ENCODE measurements around the gene PRKAR1A.

PRKAR1A gene

DNA sequence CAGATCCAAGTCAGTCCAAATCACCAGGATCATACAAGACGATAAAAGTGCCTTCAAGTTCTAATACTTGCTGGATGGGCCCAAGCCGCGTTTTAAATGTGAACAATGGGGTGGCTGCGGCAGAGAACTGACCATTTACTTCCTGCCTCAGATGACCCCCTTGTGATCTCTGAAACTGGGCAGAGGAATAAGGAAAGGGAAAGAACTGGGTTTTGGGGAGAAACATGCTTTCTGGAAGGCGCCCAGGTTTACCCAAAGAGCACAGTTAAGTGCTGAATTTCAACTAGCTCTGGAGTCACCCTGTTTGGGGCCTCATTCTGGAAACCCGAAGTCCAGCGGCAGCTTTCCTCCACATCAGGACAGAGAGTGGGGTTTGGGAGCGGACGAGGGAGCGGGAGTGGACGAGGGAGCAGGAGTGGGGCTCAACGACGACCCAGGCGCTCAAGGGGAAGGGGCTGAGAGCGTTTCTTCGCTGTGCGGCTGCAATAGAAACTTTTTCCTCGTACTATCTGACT, 87.4 kb downstream of the PRKAR1A start:
- H3K79me2 ChIP-seq (ENCODE audit: insufficient read depth, low read depth) = no peaks in the 10 kb centered on the region
- no peak overlapping the region for H2AFZ ChIP-seq (ENCODE audit: low read depth)
- no peaks in the 10 kb centered on the region for H3K4me1 ChIP-seq (ENCODE audit: low read depth, poor library complexity, severe bottlenecking)
- H4K20me1 ChIP-seq (ENCODE audit: insufficient read depth) = no peaks in the 10 kb centered on the region
- no peak overlapping the region for H3K27ac ChIP-seq
- no peak overlapping the region for H3K9ac ChIP-seq
- H3K4me3 ChIP-seq (IDR thresholded peaks at IDR 0.05; ENCODE audit: insufficient read depth, low read depth, low read length) = no peak overlapping the region
- no peak overlapping the region for H3K4me2 ChIP-seq
- no peaks in the 10 kb centered on the region for H3K27me3 ChIP-seq (ENCODE audit: insufficient read depth, low read depth)
- H3K36me3 ChIP-seq (ENCODE audit: insufficient read depth) = no peaks in the 10 kb centered on the region
- TF ChIP-seq, protein P1, sequence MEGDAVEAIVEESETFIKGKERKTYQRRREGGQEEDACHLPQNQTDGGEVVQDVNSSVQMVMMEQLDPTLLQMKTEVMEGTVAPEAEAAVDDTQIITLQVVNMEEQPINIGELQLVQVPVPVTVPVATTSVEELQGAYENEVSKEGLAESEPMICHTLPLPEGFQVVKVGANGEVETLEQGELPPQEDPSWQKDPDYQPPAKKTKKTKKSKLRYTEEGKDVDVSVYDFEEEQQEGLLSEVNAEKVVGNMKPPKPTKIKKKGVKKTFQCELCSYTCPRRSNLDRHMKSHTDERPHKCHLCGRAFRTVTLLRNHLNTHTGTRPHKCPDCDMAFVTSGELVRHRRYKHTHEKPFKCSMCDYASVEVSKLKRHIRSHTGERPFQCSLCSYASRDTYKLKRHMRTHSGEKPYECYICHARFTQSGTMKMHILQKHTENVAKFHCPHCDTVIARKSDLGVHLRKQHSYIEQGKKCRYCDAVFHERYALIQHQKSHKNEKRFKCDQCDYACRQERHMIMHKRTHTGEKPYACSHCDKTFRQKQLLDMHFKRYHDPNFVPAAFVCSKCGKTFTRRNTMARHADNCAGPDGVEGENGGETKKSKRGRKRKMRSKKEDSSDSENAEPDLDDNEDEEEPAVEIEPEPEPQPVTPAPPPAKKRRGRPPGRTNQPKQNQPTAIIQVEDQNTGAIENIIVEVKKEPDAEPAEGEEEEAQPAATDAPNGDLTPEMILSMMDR (conservative IDR thresholded peaks at IDR 0.05; ENCODE audit: low read depth, low read length) = no peak

- Histone ChIP-seq H2AFZ (ENCODE audit: low read depth) (no peak overlapping the region), H3K27me3 (ENCODE audit: insufficient read depth, low read depth) (no peaks in the 10 kb centered on the region), H3K36me3 (ENCODE audit: insufficient read depth) (no peaks in the 10 kb centered on the region), H3K9ac (no peak overlapping the region), H3K4me1 (ENCODE audit: low read depth, poor library complexity, severe bottlenecking) (no peaks in the 10 kb centered on the region), H3K27ac (no peak overlapping the region), H3K4me3 (IDR thresholded peaks at IDR 0.05; ENCODE audit: insufficient read depth, low read depth, low read length) (no peak overlapping the region), H3K79me2 (ENCODE audit: insufficient read depth, low read depth) (no peaks in the 10 kb centered on the region), H4K20me1 (ENCODE audit: insufficient read depth) (no peaks in the 10 kb centered on the region), H3K4me2 (no peak overlapping the region)
- TF ChIP-seq, protein P1 (conservative IDR thresholded peaks at IDR 0.05; ENCODE audit: low read depth, low read length) = no peak
These were observed 88.1 kb downstream of the PRKAR1A start for GRCh38 chr17:68600067-68600930.

All from KMS-11 (cell line).